Transverse colon (tissue), 4 donors: ENCODE results near the gene MEF2D. TPM values are rescaled to one million over a fixed set of nuclear protein-coding genes. Genes with fewer than 3 reads are reported as not detected.
A peak's percentile ranks its signal among the peaks of the same experiment; 100 is the strongest.

ENCODE experiments used
- DNase-seq: peaks from one replicate; pipeline ENCODE4 v3.0.0-alpha.2; 2019
- H3K27ac ChIP-seq, 4 donors: fragments of 200-600 bp; sonication (generic); 2 replicates each; pipeline ENCODE4 v1.5.1; 2016 to 2018; ENCODE audit warnings: inconsistent platforms in 4 of 4
- H3K27me3 ChIP-seq: fragments of 200-600 bp; sonication (generic); 2 replicates; pipeline ENCODE4 v1.5.1; 2017; ENCODE audit warnings: inconsistent platforms
- H3K36me3 ChIP-seq, 4 donors: fragments of 200-600 bp; sonication (generic); 2 replicates each; pipeline ENCODE4 v1.5.1; 2017 to 2019; ENCODE audit warnings: inconsistent platforms in 4 of 4
- H3K4me1 ChIP-seq, 4 donors: fragments of 200-600 bp; sonication (generic); 2 replicates each; pipeline ENCODE4 v1.5.1; 2017 to 2020; ENCODE audit warnings: inconsistent platforms in 4 of 4
- H3K4me3 ChIP-seq, 4 donors: fragments of 200-600 bp; sonication (generic); 1 replicate in 1 of 4; 2 replicates in 3 of 4; pipeline versions ENCODE4 v1.5.1 to v1.6.1; 2017 to 2019; ENCODE audit warnings: inconsistent platforms in 4 of 4
- H3K9me3 ChIP-seq, 2 donors: fragments of 200-600 bp; sonication (generic); 2 replicates each; pipeline ENCODE4 v1.5.1; 2017 to 2019; ENCODE audit warnings: inconsistent platforms in 2 of 2
- CTCF ChIP-seq, 5 experiments: fragments of 200-600 bp in 3 of 5; fragments of 450-650 bp in 2 of 5; sonication (generic) in 3 of 5; IDR thresholded peaks; 1 replicate in 2 of 5; 2 replicates in 3 of 5; pipeline ENCODE4 v1.5.1; 2016 to 2017; ENCODE audit warnings: antibody characterized with exemption in 5 of 5, inconsistent platforms in 3 of 5, mild to moderate bottlenecking in 2 of 5, moderate library complexity in 1 of 5
- EP300 ChIP-seq: sonication (generic); formaldehyde crosslinking; IDR thresholded peaks from one replicate; pipeline ENCODE4 v1.6.1; 2017; ENCODE audit warnings: antibody characterized with exemption, low read depth
- POLR2A ChIP-seq: fragments of 450-650 bp; IDR thresholded peaks from one replicate; pipeline ENCODE4 v1.6.1; 2016; ENCODE audit warnings: antibody characterized with exemption, mild to moderate bottlenecking, moderate library complexity
- POLR2AphosphoS5 ChIP-seq, 3 donors: sonication (generic); formaldehyde crosslinking; IDR thresholded peaks; one replicate each; pipeline ENCODE4 v1.6.1; 2016; ENCODE audit warnings: antibody characterized with exemption in 3 of 3
- WGBS, 2 donors: methylation state at CpG; one replicate each; pipeline ENCODE4 v1.1.5; 2018; ENCODE audit warnings: low coverage in 1 of 2; 5-methylcytosine and 5-hydroxymethylcytosine counted together
- in situ Hi-C, 4 donors: fragments of 200-750 bp; cut with MboI; loops; one replicate each; pipeline versions ENCODE4 v1.15.0 to v1.15.1; 2017; ENCODE audit warnings: low sequenced_read_pairs in 3 of 4, low pct_ligation_motif_present in 1 of 4, low pct_unique_long_range_greater_than_20kb in 1 of 4
- intact Hi-C: fragments of 100-400 bp; cut with DNase I; formaldehyde crosslinking; loops from one replicate; pipeline ENCODE4 v1.15.1; 2023; ENCODE audit warnings: low total_unique reads
- total RNA-seq, 4 donors: library from RNA; depleted of rRNA; stranded (reverse); fragments of >200 nt; gene quantifications; one replicate each; pipeline ENCODE4 v1.1.0, GENCODE V29; 2016

Gene MEF2D
- total RNA-seq, 4 donors from 2014 or later = 26.1 to 200 (median 85.7) TPM

- no peaks in the 10 kb centered on the region for H3K36me3 ChIP-seq
- WGBS, 2 donors = 68 to 72% methylated on average over 5 of the region's 5 CpGs
- no peak overlapping the region for H3K27ac ChIP-seq
- H3K4me3 ChIP-seq = no peak overlapping the region
- no peaks in the 10 kb centered on the region for H3K27me3 ChIP-seq
- intact Hi-C loops (no loop called here), in situ Hi-C loops (loop anchor here in 2 of 4 donors (5.0 to 10.0 kb wide), 2 partner anchors 153 to 156 kb away; partner anchors contain the start of gene GPATCH4 (in 1 of the 2))
- no peak for DNase-seq
- H3K9me3 ChIP-seq = no peaks in the 10 kb centered on the region
- peaks cover 0 to 9% (median 6%) of the 10 kb centered on the region in 4 donors for H3K4me1 ChIP-seq
- no peak for TF ChIP-seq POLR2A
- TF ChIP-seq CTCF (IDR thresholded peaks at IDR 0.05) = peak in 3 of 5 experiments; percentile 15 to 34 (median 26)
These were observed 48.9 kb downstream of the MEF2D start for GRCh38 chr1:156451505-156452160.

- DNase-seq = no peak
- Histone ChIP-seq H3K4me3 (no peak overlapping the region), H3K27ac (no peak overlapping the region), H3K27me3 (peaks cover 18% of the 10 kb centered on the region), H3K4me1 (peaks cover 0 to 9% (median 1%) of the 10 kb centered on the region in 4 donors), H3K36me3 (no peaks in the 10 kb centered on the region), H3K9me3 (no peaks in the 10 kb centered on the region)
- in situ Hi-C loops = loop anchor here in 3 of 4 donors (5.0 to 10.0 kb wide), 2 partner anchors 61 to 64 kb away; no protein-coding TSS in a partner anchor
- TF ChIP-seq EP300 = no peak
- no peak for TF ChIP-seq CTCF (IDR thresholded peaks at IDR 0.05)
- no peak for TF ChIP-seq POLR2AphosphoS5 (IDR thresholded peaks at IDR 0.05)
- no peak for TF ChIP-seq POLR2A
- intact Hi-C loops = no loop called here
- 82 to 100% methylated on average over 3 to 11 of the region's 11 CpGs for WGBS, 2 donors
These were observed 52.2 kb downstream of the MEF2D start for GRCh38 chr1:156448134-156448967.

GRCh38 chr1:156445789-156446263, 54.7 kb downstream of the MEF2D start:
- H3K4me1 ChIP-seq = peaks cover 0 to 6% (median 1%) of the 10 kb centered on the region in 4 donors
- H3K36me3 ChIP-seq = no peaks in the 10 kb centered on the region
- intact Hi-C loops (loop anchor here (2.0 kb wide), 1 partner anchor 59 kb away; no protein-coding TSS in a partner anchor), in situ Hi-C loops (loop anchor here in 3 of 4 donors (5.0 to 10.0 kb wide), 2 partner anchors 59 to 61 kb away; no protein-coding TSS in a partner anchor)
- H3K27ac ChIP-seq = no peak overlapping the region
- no peak for TF ChIP-seq POLR2A
- peak; percentile 93 to 97 (median 95) for TF ChIP-seq CTCF (IDR thresholded peaks at IDR 0.05)
- no peak for TF ChIP-seq EP300
- no peak for TF ChIP-seq POLR2AphosphoS5 (IDR thresholded peaks at IDR 0.05)
- peak; percentile 85 for DNase-seq
- H3K27me3 ChIP-seq = peaks cover 43% of the 10 kb centered on the region
- no peak overlapping the region for H3K4me3 ChIP-seq
- 4% methylated on average over 11 of the region's 11 CpGs; no CpG with 5 or more reads in 1 of the 2 donors for WGBS, 2 donors
- H3K9me3 ChIP-seq = no peaks in the 10 kb centered on the region
